Adrenal gland (tissue), 5 donors: ENCODE measurements around the gene FAM83C.
"Not testable (repeated sequence)": the region's sequence is repeated elsewhere in the genome, so short reads cannot be mapped to it uniquely, and the experiment has no call there.

Experiments
- CTCF ChIP-seq, 6 experiments: fragments of 450-650 bp in 4 of 6; fragments of 200-600 bp in 2 of 6; sonication (generic) in 1 of 6; IDR thresholded peaks; 1 replicate in 5 of 6; 2 replicates in 1 of 6; pipeline versions ENCODE4 v1.5.1 to v1.8.0; 2016 to 2021; ENCODE audit warnings: antibody characterized with exemption in 6 of 6, mild to moderate bottlenecking in 2 of 6, moderate library complexity in 1 of 6
- POLR2A ChIP-seq, 2 donors: fragments of 450-650 bp; IDR thresholded peaks; one replicate each; pipeline ENCODE4 v1.6.1; 2017; ENCODE audit warnings: antibody characterized with exemption in 2 of 2, mild to moderate bottlenecking in 2 of 2, moderate library complexity in 1 of 2
- donor health status: DM: no; HTN: no; CAD: no.

GRCh38 chr20:35315632-35316020, 23.4 kb upstream of the FAM83C start:
- TF ChIP-seq CTCF, POLR2A (IDR thresholded peaks at IDR 0.05): not testable (repeated sequence)
